GM19463 (cell line): Measurements from ENCODE around the gene SLC7A1.

Experiments used
- ATAC-seq: cut with Tn5 transposase; IDR thresholded peaks from one replicate; pipeline ENCODE4 v1.9.1; 2021; ENCODE audit warnings: mild to moderate bottlenecking, moderate library complexity; ENCODE audit not compliant: unreplicated experiment

SLC7A1 gene

DNA sequence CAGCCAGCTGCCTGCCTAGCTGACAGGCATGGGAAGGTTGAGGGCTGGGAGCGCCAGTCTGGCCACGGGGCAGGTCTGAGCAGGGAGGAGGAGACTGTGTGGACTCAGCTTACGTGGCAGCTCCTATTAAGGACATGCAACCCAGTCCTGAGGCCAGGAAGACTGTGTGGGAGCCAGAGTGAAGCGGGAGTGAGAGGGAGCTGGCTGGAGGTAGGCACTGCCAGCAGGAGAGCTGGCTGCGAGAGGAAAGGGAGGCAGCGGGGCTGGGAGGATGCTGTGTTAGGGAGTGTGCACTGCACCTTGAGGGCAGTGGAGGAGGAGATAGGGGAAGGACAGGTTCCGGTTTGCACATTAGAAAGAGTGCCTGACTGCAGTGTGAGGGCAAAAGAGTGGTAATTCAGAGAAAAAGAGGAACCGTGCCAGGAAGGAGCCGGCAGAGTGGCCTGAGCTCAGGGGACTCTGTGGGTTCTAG, 99.2 kb downstream of the SLC7A1 start:
- no peak for ATAC-seq

DNA sequence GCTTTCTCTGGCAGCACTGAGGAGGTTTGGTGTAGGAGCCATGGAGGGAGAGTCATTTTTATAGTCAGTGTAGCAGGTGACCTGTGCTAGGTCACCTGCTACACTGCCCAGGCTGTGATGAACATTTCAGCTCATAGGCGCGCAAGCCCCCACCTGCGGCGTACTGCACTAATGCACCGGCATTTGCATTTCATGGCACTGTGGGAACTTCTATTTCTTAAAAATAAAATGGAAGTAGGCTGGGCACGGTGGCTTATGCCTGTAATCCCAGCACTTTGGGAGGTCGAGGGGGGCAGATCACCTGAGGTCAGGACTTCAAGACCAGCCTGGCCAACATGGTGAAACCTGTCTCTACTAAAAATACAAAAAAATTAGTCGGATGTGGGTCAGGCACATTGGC, 101.0 kb downstream of the SLC7A1 start:
- no peak for ATAC-seq

DNA sequence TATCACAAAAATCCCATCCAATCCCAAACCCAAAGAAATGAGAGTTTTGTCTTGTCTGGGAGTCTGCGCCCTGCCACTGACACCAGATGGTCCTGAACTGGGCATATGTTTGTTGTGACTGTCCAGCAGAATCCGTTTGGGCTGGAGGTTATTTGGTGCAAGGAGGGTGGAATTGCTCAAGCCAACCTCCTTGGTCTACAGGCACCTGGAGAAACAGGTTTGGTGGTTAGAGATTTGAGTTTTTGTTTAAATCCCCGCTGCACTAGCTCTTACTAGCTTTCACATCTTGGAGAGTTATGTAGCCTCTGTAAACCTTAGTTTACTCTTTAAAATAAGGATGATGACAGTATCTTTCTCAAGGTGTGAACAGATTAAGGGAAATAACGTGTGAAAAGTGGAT, 101.7 kb downstream of the SLC7A1 start:
- ATAC-seq, result no peak

DNA sequence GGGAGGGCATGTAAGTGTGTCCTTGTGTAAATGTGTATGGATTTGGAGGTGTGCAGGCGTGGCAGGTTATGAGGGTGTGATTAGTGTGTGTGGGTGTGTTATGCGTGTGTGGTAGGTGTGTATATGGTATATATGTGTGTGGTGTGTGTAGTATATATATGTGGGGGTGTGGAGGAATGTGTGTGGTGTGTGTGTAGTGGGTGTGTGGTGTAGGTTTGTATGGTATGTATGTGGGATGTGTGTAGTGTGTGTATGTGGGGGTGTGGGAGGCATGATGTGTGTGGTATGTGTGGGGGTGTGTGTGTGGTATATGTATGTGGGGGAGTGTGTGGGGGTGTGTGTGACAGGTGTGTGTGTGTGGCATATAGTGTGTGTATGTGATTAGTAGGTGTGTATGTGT, 104.2 kb downstream of the SLC7A1 start:
- ATAC-seq, result no peak

DNA sequence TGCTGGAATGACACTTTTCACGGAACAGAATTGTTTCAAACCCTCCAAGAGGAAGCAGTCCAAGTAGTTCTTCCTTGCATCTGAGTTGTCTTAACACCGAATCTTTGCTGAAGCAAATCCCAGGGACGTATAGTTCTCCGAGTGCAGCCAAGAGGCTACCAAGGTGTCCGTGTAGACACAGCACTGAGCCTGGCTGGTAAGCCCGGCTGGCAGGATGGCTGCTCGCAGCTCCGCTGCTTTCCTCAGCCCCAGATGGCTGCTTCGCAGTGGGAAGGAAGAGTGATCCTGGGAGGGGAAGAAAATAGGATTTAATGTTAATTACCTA, 105.0 kb downstream of the SLC7A1 start:
- no peak for ATAC-seq

DNA sequence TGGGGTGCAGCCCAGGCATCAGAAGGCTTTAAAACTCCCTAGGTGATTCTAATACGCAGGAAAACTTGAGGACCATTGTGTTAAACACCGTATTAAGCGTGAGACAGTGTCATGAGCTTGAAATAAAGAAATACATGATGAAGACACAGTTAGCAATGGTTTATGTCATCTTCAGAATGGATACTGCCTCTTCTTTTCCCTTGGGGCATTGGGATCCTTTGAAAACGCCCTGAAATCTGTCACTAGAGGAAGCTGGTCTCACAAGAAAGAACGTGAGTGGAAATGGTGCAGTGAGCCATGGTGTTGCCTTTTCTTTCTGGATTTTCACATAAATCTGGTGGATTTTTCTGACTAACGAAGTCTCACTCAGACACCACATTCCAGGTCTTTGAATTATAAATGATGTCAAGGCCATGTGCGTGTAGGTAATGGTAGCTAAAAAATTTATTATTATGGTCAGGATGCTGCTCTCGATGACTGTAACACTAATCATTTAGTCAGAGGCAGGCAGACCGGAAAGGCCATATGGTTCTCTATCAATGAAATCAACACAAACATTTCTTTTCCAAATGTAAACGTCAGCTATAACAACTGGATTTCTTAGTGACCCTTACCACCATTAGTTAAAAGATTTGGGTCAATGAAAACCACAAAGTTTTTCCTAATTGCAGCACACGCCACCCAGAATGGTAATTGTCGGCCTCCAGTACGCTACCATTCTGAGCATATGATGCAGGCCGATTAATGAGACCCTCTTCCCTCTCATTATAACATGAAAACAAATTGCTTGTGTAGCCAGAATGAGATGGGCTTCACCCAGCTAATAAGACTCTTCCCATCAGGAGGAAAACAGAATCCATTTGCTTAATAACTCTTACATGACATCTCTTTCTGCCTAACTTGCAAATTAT, 105.6 kb downstream of the SLC7A1 start:
- no peak for ATAC-seq

DNA sequence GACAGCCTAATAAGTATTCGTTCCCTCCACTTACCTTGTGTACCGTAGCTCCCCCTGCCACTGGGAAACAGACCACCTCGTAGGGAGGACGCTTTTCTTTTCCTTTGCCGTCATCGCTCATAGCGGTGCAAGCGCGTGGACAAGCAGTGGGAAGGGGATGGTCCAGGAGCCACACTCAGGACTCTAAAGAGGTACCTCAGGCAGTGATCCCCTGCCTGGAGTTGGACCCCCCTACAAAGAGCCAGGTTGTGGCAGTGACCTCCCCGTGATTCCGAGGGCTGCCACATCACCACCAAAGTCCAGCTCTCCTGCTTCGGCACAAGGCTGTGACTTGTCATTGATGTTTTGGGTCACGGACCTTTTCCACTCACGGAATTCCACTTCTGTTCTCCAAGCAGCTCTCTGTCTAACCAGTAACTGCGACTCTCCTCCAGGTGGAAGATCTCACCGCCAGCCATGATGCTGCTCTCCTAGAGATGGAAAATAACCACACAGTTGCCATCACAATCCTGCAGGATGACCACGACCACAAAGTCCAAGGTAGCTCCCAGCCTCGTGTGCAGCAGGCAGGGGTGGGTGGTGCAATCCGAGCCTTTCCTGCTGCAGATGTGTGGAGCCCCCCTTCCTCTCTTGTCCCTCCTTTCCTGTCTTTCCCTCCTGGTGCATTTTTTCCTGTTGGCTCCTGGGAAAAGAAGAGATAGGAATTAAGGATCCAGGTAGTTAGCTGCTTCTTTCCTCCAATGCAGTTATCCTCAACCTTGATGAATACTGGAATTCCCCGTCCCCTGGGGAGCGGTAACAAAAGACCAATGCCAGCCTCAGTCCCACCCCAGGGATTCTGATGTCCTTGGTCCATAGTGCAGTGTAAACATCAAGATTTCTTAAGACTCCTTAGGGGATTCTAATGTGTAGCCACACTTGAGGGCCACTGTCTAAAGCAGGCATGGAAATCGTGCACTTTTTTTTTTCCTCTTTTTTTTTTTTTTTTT, 107.7 kb downstream of the SLC7A1 start:
- no peak for ATAC-seq

DNA sequence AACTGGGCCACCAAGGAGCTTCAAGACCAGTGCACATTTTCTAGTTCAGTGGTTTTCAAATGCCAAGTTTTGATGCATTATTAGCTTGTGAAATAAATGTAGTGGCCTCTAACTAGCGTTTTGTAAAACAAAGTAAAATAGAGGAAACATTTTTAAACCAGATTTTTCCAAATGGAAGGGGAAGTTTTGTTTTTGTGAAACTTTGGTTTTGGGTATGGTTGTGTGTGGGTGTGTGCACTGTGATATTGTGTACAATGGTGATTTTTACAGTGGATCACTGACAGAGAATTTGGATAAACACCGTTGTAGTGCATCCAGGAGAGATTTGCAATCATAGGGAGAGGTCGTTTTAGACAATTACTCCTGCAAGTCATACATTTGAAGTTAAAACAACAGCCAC, 108.9 kb downstream of the SLC7A1 start:
- ATAC-seq, result no peak

DNA sequence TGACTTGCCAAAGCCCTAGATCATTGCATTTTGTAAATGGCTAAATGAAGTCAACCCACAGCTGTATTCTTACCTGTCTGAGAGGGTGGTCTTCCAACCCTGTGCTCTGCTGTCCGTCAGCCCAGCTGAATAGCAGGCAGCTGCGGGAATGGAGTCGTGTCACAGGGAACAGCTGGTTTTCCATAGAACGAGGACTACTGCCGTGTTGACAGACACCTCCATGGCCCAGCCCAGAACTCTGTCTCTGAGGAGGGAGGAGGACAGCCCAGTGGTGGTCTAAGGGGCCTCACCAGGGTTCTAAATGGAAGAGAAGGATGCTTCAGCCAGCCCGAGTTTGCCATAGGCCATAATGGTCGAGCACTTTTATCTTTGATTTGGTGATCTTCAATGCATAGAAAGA, 110.7 kb downstream of the SLC7A1 start:
- ATAC-seq, result no peak

DNA sequence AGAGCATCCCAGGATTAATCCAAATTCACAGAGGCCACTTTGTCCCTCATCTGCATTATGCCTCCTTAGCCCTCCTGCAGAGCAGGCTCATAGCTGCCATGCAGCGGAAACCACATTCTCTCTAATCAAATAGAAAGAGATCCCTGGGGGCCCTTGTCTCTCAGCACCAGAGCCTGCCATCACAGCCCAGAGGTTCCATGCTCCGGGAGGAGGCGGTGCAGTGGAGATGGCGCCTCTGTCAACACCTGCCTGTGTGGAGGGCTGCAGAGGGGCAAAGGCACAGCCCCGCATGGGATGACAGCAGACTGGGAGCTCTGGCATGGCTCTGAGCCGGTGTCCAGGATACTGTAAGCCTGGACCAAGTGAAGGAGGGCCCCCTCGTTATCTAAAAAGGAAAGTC, 111.3 kb downstream of the SLC7A1 start:
- no peak for ATAC-seq

DNA sequence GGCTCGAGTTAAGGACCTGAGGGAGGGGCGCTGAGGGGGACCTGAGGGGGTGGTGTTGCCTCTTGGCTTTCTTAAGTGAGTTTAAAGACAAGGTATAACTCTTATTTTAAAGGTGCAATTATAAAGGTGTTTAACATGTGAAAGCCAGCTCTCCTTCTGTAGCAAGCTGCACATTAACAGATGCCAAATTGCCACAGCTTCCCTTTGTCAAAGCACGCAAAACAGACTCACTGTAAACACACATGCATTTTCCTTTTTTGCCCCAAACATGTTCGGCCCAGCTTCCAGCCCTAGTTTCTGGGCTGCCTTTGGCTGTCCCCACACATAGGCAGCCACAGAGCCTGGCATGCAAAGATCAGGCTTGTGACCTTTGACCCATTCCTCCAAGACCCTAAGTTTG, 111.9 kb downstream of the SLC7A1 start:
- no peak for ATAC-seq

DNA sequence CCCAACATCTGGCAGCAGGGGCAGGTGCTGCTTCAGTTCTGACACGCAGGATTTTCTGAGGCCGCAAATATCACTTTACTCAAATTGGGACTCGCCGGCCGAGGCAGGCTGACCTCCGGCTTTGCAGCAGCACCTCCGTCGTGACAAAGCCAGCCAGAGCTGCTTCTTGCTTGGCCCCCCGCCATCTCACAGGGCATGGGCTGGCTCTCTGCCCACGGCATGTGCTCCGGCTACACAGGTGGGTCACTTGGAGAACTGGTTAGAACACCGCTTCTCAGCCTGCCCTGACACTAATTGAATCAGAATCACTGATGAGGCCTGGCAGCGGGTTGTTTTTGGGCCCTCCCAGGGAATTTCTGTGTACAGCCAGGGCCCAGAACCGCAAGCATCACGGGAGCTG, 112.3 kb downstream of the SLC7A1 start:
- no peak for ATAC-seq

DNA sequence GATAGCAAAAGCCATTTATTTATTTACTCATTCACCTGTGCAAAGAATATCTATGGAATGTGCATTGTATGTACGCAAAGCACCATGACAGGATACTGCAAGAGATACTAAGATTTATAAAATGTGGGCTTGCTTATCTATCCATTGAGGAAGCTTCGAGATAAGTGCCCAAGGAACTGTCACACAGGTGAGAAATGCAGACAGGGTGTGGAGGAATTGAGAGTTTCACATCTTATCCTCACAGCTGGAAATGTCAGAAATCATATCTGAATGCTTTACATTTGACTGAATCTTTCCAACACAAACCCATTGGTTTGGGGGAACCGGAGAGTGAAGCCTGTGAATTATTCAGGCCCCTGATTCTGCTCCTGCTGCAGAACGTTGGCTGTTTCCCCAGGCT, 113.0 kb downstream of the SLC7A1 start:
- ATAC-seq, result no peak

DNA sequence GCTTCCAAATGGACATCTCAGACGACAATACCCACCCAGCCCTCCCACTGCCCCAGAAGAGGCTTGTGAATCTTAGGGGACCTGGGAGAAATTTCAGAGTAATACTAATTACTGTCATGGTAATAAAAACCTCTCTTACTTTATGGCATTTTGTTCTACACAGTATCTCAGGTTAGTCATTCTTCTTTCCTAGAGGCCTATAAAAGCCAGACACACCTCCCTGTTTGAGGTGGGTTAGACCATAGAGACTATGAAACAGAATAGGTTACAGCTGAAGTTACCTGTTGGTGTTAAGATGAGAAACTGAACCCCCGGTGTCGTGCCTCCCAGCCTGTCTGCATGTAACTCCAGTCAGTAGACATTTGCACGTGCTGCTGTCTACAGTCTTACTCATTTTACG, 113.9 kb downstream of the SLC7A1 start:
- no peak for ATAC-seq

DNA sequence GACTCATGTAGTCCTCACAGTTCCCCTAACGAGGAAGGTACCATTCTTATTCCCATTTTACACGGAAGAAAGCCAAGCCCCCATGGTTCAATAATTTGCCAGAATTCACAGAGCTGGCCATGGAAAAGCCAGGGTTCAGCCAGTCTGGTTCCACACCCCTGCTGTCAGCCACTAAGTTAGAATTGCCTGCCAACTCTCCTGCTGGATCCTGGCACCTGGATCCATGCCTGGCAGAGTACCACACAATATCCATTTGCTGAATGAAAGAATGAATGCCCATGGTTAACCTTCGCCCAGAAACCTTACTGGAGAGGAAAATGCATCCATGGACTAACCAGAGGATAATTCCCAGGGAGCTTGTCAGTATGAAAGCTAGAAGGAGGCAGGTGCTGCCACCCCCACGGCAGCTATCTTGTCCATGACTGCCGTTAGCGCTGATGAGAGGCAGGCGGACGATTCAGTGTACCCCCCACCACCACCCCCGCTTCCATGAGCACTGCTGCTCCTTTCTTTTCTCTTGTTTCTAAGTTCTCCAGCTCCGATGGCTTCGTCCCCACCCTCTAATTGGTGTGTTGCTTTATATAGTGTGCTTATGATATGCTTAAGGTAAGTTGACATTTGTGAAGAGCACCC, 114.5 kb downstream of the SLC7A1 start:
- no peak for ATAC-seq

DNA sequence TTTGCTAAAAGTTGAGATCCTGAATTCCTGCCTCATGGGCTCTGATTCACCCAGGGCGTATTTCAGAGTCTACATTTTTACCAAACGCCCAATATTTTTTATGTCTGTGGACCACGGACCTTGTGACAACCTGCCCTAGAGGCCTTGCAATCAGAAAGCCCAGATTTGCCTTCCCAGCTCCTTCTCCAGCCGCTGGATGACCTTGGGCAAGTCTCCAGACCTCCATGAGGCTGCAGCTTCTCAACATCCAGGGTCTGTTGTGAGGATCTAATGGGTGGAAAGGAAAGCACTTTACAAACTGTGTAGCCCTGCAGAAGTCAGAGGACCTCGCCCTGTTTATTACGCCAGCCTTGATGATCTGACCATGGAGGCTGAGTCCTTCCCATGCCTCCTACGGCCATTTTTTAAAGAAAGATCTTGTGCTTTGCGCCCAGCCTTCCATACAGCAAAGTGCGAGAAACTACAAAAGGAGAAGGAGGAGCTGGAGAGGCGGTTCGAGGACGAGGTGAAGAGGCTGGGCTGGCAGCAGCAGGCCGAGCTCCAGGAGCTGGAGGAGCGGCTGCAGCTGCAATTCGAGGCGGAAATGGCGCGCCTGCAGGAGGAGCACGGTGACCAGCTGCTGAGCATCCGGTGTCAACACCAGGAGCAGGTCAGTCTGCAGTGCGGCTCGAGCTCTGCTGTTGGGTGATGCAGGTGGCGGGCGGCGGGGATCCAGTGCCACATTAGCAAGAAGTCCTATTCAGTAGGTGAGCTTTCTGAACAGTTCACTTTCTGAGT, 115.6 kb downstream of the SLC7A1 start:
- ATAC-seq, result no peak

DNA sequence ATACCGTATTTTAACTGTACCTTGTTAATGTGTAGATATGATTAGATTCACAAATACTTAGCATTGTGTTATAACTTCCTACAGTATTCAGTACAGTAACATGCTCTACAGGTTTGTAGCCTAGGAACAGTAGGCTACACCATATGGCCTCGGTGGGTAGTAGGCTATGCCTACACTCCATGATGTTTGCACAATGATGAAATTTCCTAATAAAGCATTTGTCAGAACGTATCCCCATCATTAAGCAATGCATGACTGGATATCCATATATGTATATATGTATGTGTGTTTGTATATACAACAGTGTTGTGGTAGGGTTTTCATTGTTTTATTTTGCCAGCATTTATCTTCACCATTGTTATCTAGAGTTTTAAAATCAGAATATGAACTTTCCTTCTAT, 119.4 kb downstream of the SLC7A1 start:
- ATAC-seq, result no peak

DNA sequence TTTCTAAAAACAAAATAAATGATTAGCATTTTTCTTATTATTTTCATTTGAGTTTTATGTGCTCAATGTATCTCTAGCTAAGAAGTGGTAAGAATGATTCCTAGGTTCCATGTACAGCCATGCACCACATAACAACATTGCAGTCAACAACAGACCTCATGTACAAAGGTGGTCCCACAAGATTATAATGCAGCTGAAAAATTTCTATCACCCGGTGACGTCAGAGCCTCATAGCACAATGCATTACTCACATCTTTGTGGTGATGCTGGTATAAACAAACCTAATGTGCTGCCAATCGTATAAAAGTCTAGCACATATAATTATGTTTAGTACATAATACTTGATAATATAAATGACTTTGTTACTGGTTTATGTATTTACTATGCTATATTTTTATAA, 120.5 kb downstream of the SLC7A1 start:
- no peak for ATAC-seq

DNA sequence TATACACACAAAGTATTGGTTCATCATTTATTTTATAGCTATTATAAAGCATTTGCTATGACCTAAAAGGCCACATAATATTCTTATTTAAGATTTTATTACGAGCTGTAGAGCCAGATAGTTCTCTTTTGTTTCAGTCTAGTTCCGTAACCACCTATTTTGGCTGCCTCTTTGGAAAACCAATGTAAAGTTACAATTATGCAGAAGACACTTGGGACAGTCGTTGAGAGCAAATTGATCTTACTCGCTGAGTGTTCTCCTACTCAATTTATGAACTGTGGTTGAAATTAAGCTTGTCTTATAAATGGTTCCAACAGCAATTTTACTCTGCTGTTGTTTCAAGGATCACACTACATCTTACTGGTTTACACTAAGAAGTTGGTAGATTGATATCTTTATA, 122.3 kb downstream of the SLC7A1 start:
- no peak for ATAC-seq

DNA sequence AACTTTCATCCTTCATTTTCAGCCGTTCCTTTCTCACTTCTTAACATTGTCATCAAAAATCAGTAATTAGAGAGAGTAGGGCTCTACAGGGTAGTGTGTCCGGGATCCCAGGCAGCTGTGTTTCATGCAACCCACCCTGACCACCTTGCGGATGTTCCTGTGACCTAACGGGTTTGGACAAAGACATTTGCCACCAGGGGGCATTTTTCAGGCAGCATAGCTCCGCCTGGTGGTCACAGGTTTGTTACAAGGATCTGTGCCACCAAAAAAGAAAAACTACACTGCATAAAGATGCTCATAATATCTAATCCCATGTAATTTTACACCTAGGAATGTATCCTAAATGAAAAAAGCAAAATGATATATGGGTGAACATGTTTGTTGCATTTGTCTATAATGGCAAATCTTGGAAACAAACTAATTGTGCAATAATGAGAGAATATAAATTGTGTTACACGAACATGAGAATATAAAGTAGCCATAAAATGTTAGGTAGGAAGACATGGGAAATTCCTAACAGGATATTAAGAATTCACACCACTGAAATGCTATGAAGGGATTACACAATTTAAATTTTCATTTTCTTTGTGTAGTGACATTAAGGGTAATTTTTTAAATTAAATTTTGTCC, 123.0 kb downstream of the SLC7A1 start:
- peak; percentile 72 for ATAC-seq
